SU-DHL-6 (cell line): ENCODE data around the gene ANKRD40CL.
"Not testable (repeated sequence)": the region's sequence is repeated elsewhere in the genome, so short reads cannot be mapped to it uniquely, and the experiment has no call there.

Experiments
- H2AFZ ChIP-seq: fragments of 200-600 bp; sonication (generic); 2 replicates; pipeline ENCODE4 v1.6.1; 2014; ENCODE audit warnings: low read depth, mild to moderate bottlenecking, moderate library complexity, mixed read lengths, antibody characterized with exemption, low read length; ENCODE audit not compliant: severe bottlenecking
- H3F3A ChIP-seq: fragments of 200-600 bp; shearing (Covaris generic); 2 replicates; pipeline ENCODE4 v1.6.0; 2016; ENCODE audit warnings: antibody characterized with exemption, mild to moderate bottlenecking; ENCODE audit not compliant: insufficient read depth
- H3K27ac ChIP-seq: fragments of 200-600 bp; sonication (generic); 2 replicates; pipeline ENCODE4 v1.5.1; 2016; ENCODE audit warnings: low read depth, mild to moderate bottlenecking, low read length, moderate library complexity, mixed read lengths
- H3K27me3 ChIP-seq: fragments of 200-600 bp; sonication (generic), shearing (Covaris generic); 2 replicates; pipeline ENCODE4 v1.6.0; 2014; ENCODE audit warnings: mild to moderate bottlenecking, low read length
- H3K36me3 ChIP-seq: fragments of 200-600 bp; sonication (generic); 2 replicates; pipeline ENCODE4 v1.6.1; 2014; ENCODE audit warnings: mild to moderate bottlenecking, low read length, mixed read lengths
- H3K4me2 ChIP-seq: fragments of 300-600, 200-600 bp; shearing (Covaris generic), sonication (generic); 2 replicates; pipeline ENCODE4 v1.6.0; 2014; ENCODE audit warnings: low read length, low read depth, mild to moderate bottlenecking; ENCODE audit not compliant: poor library complexity, severe bottlenecking
- H3K4me3 ChIP-seq: fragments of 200-600 bp; sonication (generic); 2 replicates; pipeline ENCODE4 v1.5.1; 2014; ENCODE audit warnings: antibody characterized with exemption, low read length, mild to moderate bottlenecking, mixed read lengths; ENCODE audit not compliant: insufficient read depth, poor library complexity, severe bottlenecking
- H3K79me2 ChIP-seq: fragments of 200-600 bp; sonication (generic); 2 replicates; pipeline ENCODE4 v1.6.1; 2014; ENCODE audit warnings: mild to moderate bottlenecking, low read length, moderate library complexity; ENCODE audit not compliant: insufficient read depth
- H3K9ac ChIP-seq: fragments of 200-600 bp; sonication (generic); 2 replicates; pipeline ENCODE4 v1.7.0; 2014; ENCODE audit warnings: mild to moderate bottlenecking, low read length
- H3K9me2 ChIP-seq: fragments of 200-600 bp; sonication (generic); replicated peaks from 2 replicates; pipeline ENCODE4 v1.6.1; 2014; ENCODE audit warnings: low read length; ENCODE audit not compliant: insufficient read depth
- H3K9me3 ChIP-seq: fragments of 200-600 bp; sonication (generic); 2 replicates; pipeline ENCODE4 v1.6.1; 2014; ENCODE audit warnings: low read length, mixed read lengths; ENCODE audit not compliant: insufficient read depth
- H4K20me1 ChIP-seq: fragments of 200-600 bp; sonication (generic); 2 replicates; pipeline ENCODE4 v1.6.1; 2014; ENCODE audit warnings: low read depth, mild to moderate bottlenecking, antibody characterized with exemption, low read length, moderate library complexity, mixed read lengths
- EZH2phosphoT487 ChIP-seq: fragments of 200-600 bp; sonication (generic), shearing (Covaris generic); conservative IDR thresholded peaks from 2 replicates; pipeline ENCODE4 v1.6.1; 2018; ENCODE audit warnings: mild to moderate bottlenecking, antibody characterized with exemption, low read length, moderate library complexity, mixed read lengths
- TF ChIP-seq, protein P1 (sequence below): fragments of 200-600 bp; sonication (generic); IDR thresholded peaks from one replicate; pipeline ENCODE4 v1.5.1; 2017; ENCODE audit warnings: antibody characterized with exemption, mild to moderate bottlenecking, low read length, moderate library complexity; ENCODE audit not compliant: insufficient read depth, poor library complexity, severe bottlenecking

Gene ANKRD40CL

DNA sequence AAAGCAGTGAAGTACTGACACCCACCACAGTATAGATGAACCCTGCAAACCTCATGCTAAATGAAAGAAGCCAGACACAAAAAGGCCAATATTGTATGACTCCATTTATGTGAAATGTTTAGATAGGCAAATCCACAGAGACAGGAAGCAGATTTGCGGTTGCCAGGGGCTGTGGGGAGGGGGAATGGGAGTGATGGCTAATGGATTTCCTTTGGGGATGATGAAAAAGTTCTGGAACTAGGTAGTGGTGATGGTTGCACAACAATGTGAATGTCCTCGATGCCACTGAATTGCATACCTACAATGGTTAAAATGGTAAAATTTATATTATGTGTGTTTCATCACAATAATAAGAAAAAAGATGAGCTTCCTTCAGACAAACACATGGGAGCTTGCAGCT is 39.7 kb upstream of the ANKRD40CL start:
- H3K9ac ChIP-seq: no peak overlapping the region
- TF ChIP-seq, protein P1, sequence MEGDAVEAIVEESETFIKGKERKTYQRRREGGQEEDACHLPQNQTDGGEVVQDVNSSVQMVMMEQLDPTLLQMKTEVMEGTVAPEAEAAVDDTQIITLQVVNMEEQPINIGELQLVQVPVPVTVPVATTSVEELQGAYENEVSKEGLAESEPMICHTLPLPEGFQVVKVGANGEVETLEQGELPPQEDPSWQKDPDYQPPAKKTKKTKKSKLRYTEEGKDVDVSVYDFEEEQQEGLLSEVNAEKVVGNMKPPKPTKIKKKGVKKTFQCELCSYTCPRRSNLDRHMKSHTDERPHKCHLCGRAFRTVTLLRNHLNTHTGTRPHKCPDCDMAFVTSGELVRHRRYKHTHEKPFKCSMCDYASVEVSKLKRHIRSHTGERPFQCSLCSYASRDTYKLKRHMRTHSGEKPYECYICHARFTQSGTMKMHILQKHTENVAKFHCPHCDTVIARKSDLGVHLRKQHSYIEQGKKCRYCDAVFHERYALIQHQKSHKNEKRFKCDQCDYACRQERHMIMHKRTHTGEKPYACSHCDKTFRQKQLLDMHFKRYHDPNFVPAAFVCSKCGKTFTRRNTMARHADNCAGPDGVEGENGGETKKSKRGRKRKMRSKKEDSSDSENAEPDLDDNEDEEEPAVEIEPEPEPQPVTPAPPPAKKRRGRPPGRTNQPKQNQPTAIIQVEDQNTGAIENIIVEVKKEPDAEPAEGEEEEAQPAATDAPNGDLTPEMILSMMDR: no peak
- TF ChIP-seq EZH2phosphoT487: no peak
- no peak overlapping the region for H3K4me3 ChIP-seq
- no peaks in the 10 kb centered on the region for H4K20me1 ChIP-seq
- no peak overlapping the region for H2AFZ ChIP-seq
- H3K36me3 ChIP-seq: no peaks in the 10 kb centered on the region
- no peaks in the 10 kb centered on the region for H3K27me3 ChIP-seq
- no peaks in the 10 kb centered on the region for H3K9me2 ChIP-seq
- no peaks in the 10 kb centered on the region for H3K9me3 ChIP-seq
- H3K4me2 ChIP-seq: no peak overlapping the region
- no peaks in the 10 kb centered on the region for H3K79me2 ChIP-seq
- H3F3A ChIP-seq: no peaks in the 10 kb centered on the region
- H3K27ac ChIP-seq: no peak overlapping the region

GRCh38 chr17:50806141-50806643 is 38.9 kb upstream of the ANKRD40CL start:
- H3K4me3 ChIP-seq: no peak overlapping the region
- H3K9me3 ChIP-seq: no peaks in the 10 kb centered on the region
- no peaks in the 10 kb centered on the region for H3K9me2 ChIP-seq
- no peak overlapping the region for H3K27ac ChIP-seq
- no peak overlapping the region for H3K9ac ChIP-seq
- no peaks in the 10 kb centered on the region for H3K79me2 ChIP-seq
- H3F3A ChIP-seq: no peaks in the 10 kb centered on the region
- H3K27me3 ChIP-seq: no peaks in the 10 kb centered on the region
- H3K36me3 ChIP-seq: no peaks in the 10 kb centered on the region
- TF ChIP-seq, protein P1: no peak
- no peak for TF ChIP-seq EZH2phosphoT487
- no peak overlapping the region for H2AFZ ChIP-seq
- no peak overlapping the region for H3K4me2 ChIP-seq
- no peaks in the 10 kb centered on the region for H4K20me1 ChIP-seq

GRCh38 chr17:50805486-50805885 is 38.2 kb upstream of the ANKRD40CL start:
- no peak for TF ChIP-seq EZH2phosphoT487
- no peak overlapping the region for H3K4me3 ChIP-seq
- H3K27ac ChIP-seq: no peak overlapping the region
- H3K27me3 ChIP-seq: no peaks in the 10 kb centered on the region
- H3F3A ChIP-seq: no peaks in the 10 kb centered on the region
- H2AFZ ChIP-seq: no peak overlapping the region
- H3K9me3 ChIP-seq: no peaks in the 10 kb centered on the region
- H3K4me2 ChIP-seq: no peak overlapping the region
- no peaks in the 10 kb centered on the region for H3K9me2 ChIP-seq
- no peaks in the 10 kb centered on the region for H4K20me1 ChIP-seq
- H3K79me2 ChIP-seq: no peaks in the 10 kb centered on the region
- H3K9ac ChIP-seq: no peak overlapping the region
- no peaks in the 10 kb centered on the region for H3K36me3 ChIP-seq

DNA sequence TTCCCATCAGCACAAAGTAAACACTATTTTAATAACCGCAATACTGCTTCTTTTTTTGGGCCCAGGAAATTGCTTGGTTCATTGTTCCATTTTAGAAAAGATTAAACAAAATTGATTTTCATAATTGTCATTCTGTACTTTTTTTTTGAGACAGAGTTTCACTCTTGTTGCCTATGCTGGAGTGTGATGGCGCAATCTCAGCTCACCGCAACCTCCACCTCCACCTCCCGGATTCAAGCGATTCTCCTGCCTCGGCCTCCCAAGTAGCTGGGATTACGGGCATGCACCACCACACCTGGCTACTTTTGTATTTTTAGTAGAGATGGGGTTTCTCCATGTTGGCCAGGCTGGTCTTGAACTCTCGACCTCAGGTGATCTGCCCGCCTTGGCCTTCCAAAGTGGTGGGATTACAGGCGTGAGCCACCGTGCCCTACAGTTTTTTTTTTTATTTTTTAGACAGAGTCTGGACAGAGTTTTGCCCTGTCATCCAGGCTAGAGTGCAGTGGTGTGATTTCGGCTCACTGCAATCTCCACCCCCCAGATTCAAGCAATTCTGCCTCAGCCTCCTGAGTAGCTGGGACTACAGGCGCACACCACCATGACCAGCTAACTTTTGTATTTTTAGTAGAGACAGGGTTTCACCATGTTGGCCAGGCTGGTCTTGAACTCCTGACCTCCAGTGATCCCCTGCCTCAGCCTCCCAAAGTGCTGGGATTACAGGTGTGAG is 37.6 kb upstream of the ANKRD40CL start:
- H3K9me2 ChIP-seq, H3F3A ChIP-seq, H3K27me3 ChIP-seq, H3K9me3 ChIP-seq, H3K79me2 ChIP-seq, H3K36me3 ChIP-seq, H4K20me1 ChIP-seq, H3K27ac ChIP-seq, H3K4me2 ChIP-seq, H3K4me3 ChIP-seq, H3K9ac ChIP-seq, H2AFZ ChIP-seq: not testable (repeated sequence)
